ENCODE results near the gene ZC3H14.

DNA sequence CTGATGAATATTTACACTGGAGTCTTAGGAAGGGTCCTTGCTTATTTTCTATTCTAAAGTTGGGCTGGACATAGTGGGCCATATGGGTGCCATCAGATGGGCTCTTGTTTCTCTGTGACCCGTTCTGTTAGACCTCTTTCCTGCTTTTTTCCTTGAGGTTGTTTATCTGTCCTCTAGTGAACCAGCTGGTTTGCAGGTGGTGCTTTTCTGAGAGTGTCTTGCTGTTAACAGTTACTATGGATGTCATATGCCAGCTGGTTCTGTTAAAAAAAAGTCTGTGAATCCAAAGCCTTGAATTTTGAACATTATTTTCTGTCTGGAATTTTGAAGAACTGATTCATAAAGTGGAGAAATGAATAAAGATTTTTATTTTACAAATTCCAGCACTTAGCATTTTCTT lies 29.2 kb downstream of the ZC3H14 start:
- no peak for TF ChIP-seq EZH2 (optimal IDR thresholded peaks at IDR 0.05; ENCODE audit: low read depth, low read length)
- TF ChIP-seq, protein P1, sequence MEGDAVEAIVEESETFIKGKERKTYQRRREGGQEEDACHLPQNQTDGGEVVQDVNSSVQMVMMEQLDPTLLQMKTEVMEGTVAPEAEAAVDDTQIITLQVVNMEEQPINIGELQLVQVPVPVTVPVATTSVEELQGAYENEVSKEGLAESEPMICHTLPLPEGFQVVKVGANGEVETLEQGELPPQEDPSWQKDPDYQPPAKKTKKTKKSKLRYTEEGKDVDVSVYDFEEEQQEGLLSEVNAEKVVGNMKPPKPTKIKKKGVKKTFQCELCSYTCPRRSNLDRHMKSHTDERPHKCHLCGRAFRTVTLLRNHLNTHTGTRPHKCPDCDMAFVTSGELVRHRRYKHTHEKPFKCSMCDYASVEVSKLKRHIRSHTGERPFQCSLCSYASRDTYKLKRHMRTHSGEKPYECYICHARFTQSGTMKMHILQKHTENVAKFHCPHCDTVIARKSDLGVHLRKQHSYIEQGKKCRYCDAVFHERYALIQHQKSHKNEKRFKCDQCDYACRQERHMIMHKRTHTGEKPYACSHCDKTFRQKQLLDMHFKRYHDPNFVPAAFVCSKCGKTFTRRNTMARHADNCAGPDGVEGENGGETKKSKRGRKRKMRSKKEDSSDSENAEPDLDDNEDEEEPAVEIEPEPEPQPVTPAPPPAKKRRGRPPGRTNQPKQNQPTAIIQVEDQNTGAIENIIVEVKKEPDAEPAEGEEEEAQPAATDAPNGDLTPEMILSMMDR (IDR thresholded peaks at IDR 0.05; ENCODE audit: low read length) = no peak
